NB4 (cell line): ENCODE measurements around the gene SRRM1.
"Not testable (repeated sequence)": the region's sequence is repeated elsewhere in the genome, so short reads cannot be mapped to it uniquely, and the experiment has no call there.

Experiments used
- CTCF ChIP-seq: IDR thresholded peaks from one replicate; pipeline ENCODE4 v1.5.1; 2012; ENCODE audit warnings: low read depth, low read length
- MYC ChIP-seq: IDR thresholded peaks from 2 replicates; pipeline ENCODE4 v1.6.1; 2011; ENCODE audit warnings: low read depth, low read length
- POLR2A ChIP-seq: IDR thresholded peaks from 2 replicates; pipeline ENCODE4 v1.6.1; 2011; ENCODE audit warnings: mild to moderate bottlenecking; ENCODE audit not compliant: insufficient read length; ENCODE audit errors: extremely low read depth

GRCh38 chr1:24697453-24698001 lies 54.4 kb downstream of the SRRM1 start:
- TF ChIP-seq POLR2A, CTCF, MYC: not testable (repeated sequence)
